Measurements from ENCODE around the gene SLC15A4.

SLC15A4 gene

GRCh38 chr12:128816643-128816920 lies 7.2 kb downstream of the SLC15A4 start:
- H3K9me3 ChIP-seq (ENCODE audit: insufficient read depth, low read length), result no peaks in the 10 kb centered on the region
- no peak overlapping the region for H2AFZ ChIP-seq (ENCODE audit: low read depth, low read length)
- H4K20me1 ChIP-seq (ENCODE audit: insufficient read depth, low read length), result peaks cover 89% of the 10 kb centered on the region
- H3K27ac ChIP-seq (ENCODE audit: low read length), result peak overlapping the region; percentile 6; the same call in 1 of the 2 replicates
- peaks cover 54% of the 10 kb centered on the region for H3K36me3 ChIP-seq (replicated peaks; ENCODE audit: low read depth, low read length)
- peaks cover 100% of the 10 kb centered on the region for H3K79me2 ChIP-seq (ENCODE audit: low read length)
- TF ChIP-seq CTCF (IDR thresholded peaks at IDR 0.05; ENCODE audit: low read depth, low read length), result no peak
- TF ChIP-seq EZH2phosphoT487 (IDR thresholded peaks at IDR 0.05; ENCODE audit: low read depth), result no peak
- no peaks in the 10 kb centered on the region for H3K27me3 ChIP-seq (ENCODE audit: low read depth, low read length)
- 0 out of 2 replicates have a peak overlapping the region, but pooled peaks have one; percentile 12 for H3K9ac ChIP-seq (ENCODE audit: low read length)
- peaks cover 83% of the 10 kb centered on the region for H3K4me1 ChIP-seq (ENCODE audit: low read length)
- peak overlapping the region; percentile 14 for H3K4me3 ChIP-seq (ENCODE audit: low read length)
- peak overlapping the region; percentile 80 for H3K4me2 ChIP-seq (ENCODE audit: low read length)

GRCh38 chr12:128815779-128816642 lies 7.7 kb downstream of the SLC15A4 start:
- H3K36me3 ChIP-seq (replicated peaks; ENCODE audit: low read depth, low read length), result peaks cover 51% of the 10 kb centered on the region
- TF ChIP-seq CTCF (IDR thresholded peaks at IDR 0.05; ENCODE audit: low read depth, low read length) (no peak), EZH2phosphoT487 (IDR thresholded peaks at IDR 0.05; ENCODE audit: low read depth) (no peak)
- peaks cover 94% of the 10 kb centered on the region for H4K20me1 ChIP-seq (ENCODE audit: insufficient read depth, low read length)
- peak overlapping the region; percentile 14 for H3K4me3 ChIP-seq (ENCODE audit: low read length)
- peaks cover 100% of the 10 kb centered on the region for H3K79me2 ChIP-seq (ENCODE audit: low read length)
- H3K9me3 ChIP-seq (ENCODE audit: insufficient read depth, low read length), result no peaks in the 10 kb centered on the region
- H3K4me2 ChIP-seq (ENCODE audit: low read length), result peak overlapping the region; percentile 80
- peaks cover 83% of the 10 kb centered on the region for H3K4me1 ChIP-seq (ENCODE audit: low read length)
- H3K27ac ChIP-seq (ENCODE audit: low read length), result peak overlapping the region; percentile 6; the same call in 1 of the 2 replicates
- H3K27me3 ChIP-seq (ENCODE audit: low read depth, low read length), result no peaks in the 10 kb centered on the region
- H2AFZ ChIP-seq (ENCODE audit: low read depth, low read length), result no peak overlapping the region
- H3K9ac ChIP-seq (ENCODE audit: low read length), result 0 out of 2 replicates have a peak overlapping the region, but pooled peaks have one; percentile 12

- Histone ChIP-seq H3K4me2 (ENCODE audit: low read length) (no peak overlapping the region), H3K27ac (ENCODE audit: low read length) (no peak overlapping the region), H4K20me1 (ENCODE audit: insufficient read depth, low read length) (peaks cover 94% of the 10 kb centered on the region)
Observed at GRCh38 chr12:128814411-128815261, 9.1 kb downstream of the SLC15A4 start.

More at GRCh38 chr12:128814411-128815261, 9.1 kb downstream of the SLC15A4 start:
- TF ChIP-seq EZH2phosphoT487 (IDR thresholded peaks at IDR 0.05; ENCODE audit: low read depth) (no peak), CTCF (IDR thresholded peaks at IDR 0.05; ENCODE audit: low read depth, low read length) (no peak)
- Histone ChIP-seq H3K36me3 (replicated peaks; ENCODE audit: low read depth, low read length) (peaks cover 44% of the 10 kb centered on the region), H3K79me2 (ENCODE audit: low read length) (peaks cover 100% of the 10 kb centered on the region), H3K4me3 (ENCODE audit: low read length) (no peak overlapping the region), H2AFZ (ENCODE audit: low read depth, low read length) (no peak overlapping the region), H3K4me1 (ENCODE audit: low read length) (peaks cover 84% of the 10 kb centered on the region), H3K9me3 (ENCODE audit: insufficient read depth, low read length) (no peaks in the 10 kb centered on the region), H3K27me3 (ENCODE audit: low read depth, low read length) (no peaks in the 10 kb centered on the region), H3K9ac (ENCODE audit: low read length) (no peak overlapping the region)

Measured in OCI-LY3 (cell line).